ENCODE measurements around the gene PTPRE. TPM values are rescaled to one million over a fixed set of nuclear protein-coding genes. Genes with fewer than 3 reads are reported as not detected.
A peak's percentile ranks its signal among the peaks of the same experiment; 100 is the strongest.

Gene PTPRE
- polyA plus RNA-seq, 1 donor (not counting 4 experiments of a cell fraction or from before 2014, with no cell fraction given), result 15.1 TPM

DNA sequence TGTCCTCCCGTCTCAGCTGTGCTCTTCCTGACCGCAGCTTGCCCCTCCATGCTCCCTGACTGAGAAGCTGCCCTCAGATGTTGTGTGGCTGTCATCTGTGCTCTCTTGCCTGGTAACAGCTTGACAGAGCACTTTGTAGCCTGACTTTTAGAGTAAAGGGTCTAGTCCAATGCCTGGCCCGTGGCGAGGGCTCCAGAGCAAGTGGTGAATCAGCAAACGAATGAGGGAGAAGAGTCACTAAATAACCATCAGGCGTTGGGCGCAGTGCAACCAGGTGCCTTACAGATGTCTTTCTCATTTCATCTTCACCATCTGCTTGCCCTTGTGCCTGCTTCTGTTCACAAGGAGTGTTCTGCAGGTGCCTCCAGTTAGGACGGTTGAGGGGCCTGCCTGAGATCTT is 173.7 kb downstream of the PTPRE start:
- Histone ChIP-seq H4K20me1 (ENCODE audit: control insufficient read depth, extremely low read depth, insufficient read depth, low read length) (peaks cover 5% of the 10 kb centered on the region), H3K9ac (ENCODE audit: control insufficient read depth, extremely low read depth, insufficient read depth, low read length) (no peak overlapping the region), H3K79me2 (ENCODE audit: control insufficient read depth, insufficient read depth, low read length) (no peaks in the 10 kb centered on the region), H3K4me3 (ENCODE audit: control insufficient read depth in 2 of 3, extremely low read depth in 1 of 3, insufficient read depth in 2 of 3, low read depth in 1 of 3, low read length in 3 of 3) (no peak overlapping the region), H3K4me1 (ENCODE audit: control insufficient read depth, extremely low read depth, insufficient read depth, low read length) (no peaks in the 10 kb centered on the region), H3K27ac (ENCODE audit: control insufficient read depth, insufficient read depth, low read length) (no peak overlapping the region), H3K9me1 (ENCODE audit: control insufficient read depth, extremely low read depth, insufficient read depth, low read length) (no peaks in the 10 kb centered on the region), H3K27me3 (ENCODE audit: control insufficient read depth, extremely low read depth, insufficient read depth, low read length) (no peaks in the 10 kb centered on the region), H3K9me3 (ENCODE audit: control insufficient read depth, low read depth, low read length) (no peaks in the 10 kb centered on the region), H3K4me2 (ENCODE audit: control insufficient read depth, extremely low read depth, insufficient read depth, low read depth, low read length) (no peak overlapping the region), H3K36me3 (ENCODE audit: control insufficient read depth in 2 of 2, extremely low read depth in 1 of 2, insufficient read depth in 2 of 2, low read length in 2 of 2) (peaks cover 31 to 44% of the 10 kb centered on the region in 2 experiments), H2AFZ (ENCODE audit: control insufficient read depth, low read length) (no peak overlapping the region)
- TF ChIP-seq EZH2 (IDR thresholded peaks at IDR 0.05; ENCODE audit: low read length), result no peak
- TF ChIP-seq, protein P1, sequence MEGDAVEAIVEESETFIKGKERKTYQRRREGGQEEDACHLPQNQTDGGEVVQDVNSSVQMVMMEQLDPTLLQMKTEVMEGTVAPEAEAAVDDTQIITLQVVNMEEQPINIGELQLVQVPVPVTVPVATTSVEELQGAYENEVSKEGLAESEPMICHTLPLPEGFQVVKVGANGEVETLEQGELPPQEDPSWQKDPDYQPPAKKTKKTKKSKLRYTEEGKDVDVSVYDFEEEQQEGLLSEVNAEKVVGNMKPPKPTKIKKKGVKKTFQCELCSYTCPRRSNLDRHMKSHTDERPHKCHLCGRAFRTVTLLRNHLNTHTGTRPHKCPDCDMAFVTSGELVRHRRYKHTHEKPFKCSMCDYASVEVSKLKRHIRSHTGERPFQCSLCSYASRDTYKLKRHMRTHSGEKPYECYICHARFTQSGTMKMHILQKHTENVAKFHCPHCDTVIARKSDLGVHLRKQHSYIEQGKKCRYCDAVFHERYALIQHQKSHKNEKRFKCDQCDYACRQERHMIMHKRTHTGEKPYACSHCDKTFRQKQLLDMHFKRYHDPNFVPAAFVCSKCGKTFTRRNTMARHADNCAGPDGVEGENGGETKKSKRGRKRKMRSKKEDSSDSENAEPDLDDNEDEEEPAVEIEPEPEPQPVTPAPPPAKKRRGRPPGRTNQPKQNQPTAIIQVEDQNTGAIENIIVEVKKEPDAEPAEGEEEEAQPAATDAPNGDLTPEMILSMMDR (optimal IDR thresholded peaks at IDR 0.05 in 1 of 3, IDR thresholded peaks at IDR 0.05 in 1 of 3, conservative IDR thresholded peaks at IDR 0.05 in 1 of 3; ENCODE audit: extremely low read depth in 1 of 3, insufficient read depth in 2 of 3, low read length in 3 of 3), result no peak
- dilution Hi-C loops (cut with MboI; ENCODE audit: extremely low pct_ligation_motif_present, low sequenced_read_pairs), result no loop called here
- DNase-seq (ENCODE audit: low read depth, low spot score), result no peak
- FAIRE-seq, result no peak

DNA sequence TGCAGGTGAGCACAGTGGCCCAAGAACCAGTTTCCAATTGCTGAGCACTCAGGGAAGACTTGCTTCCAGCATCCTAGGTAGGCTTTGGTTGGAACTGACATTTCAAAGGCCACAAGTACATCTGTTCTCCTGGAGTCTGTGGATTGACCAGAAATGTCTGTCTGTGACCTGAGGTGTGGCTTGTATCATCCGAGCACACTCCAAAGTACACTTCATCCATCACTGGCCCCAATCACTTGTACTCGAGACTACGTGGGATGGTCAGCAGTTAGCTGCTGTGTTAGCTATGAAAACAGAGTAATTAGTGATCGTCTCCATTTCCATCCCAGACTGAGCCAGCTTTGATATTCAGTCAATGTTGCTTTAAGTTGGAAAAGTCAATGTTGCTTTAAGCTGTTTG is 174.3 kb downstream of the PTPRE start:
- TF ChIP-seq, protein P1 (optimal IDR thresholded peaks at IDR 0.05 in 1 of 3, IDR thresholded peaks at IDR 0.05 in 1 of 3, conservative IDR thresholded peaks at IDR 0.05 in 1 of 3; ENCODE audit: extremely low read depth in 1 of 3, insufficient read depth in 2 of 3, low read length in 3 of 3), result no peak
- TF ChIP-seq EZH2 (IDR thresholded peaks at IDR 0.05; ENCODE audit: low read length), result no peak
- H3K36me3 ChIP-seq (ENCODE audit: control insufficient read depth in 2 of 2, extremely low read depth in 1 of 2, insufficient read depth in 2 of 2, low read length in 2 of 2), result peaks cover 32 to 44% of the 10 kb centered on the region in 2 experiments
- H3K9ac ChIP-seq (ENCODE audit: control insufficient read depth, extremely low read depth, insufficient read depth, low read length), result no peak overlapping the region
- no peak overlapping the region for H3K4me3 ChIP-seq (ENCODE audit: control insufficient read depth in 2 of 3, extremely low read depth in 1 of 3, insufficient read depth in 2 of 3, low read depth in 1 of 3, low read length in 3 of 3)
- H3K4me1 ChIP-seq (ENCODE audit: control insufficient read depth, extremely low read depth, insufficient read depth, low read length), result peaks cover 2% of the 10 kb centered on the region
- H3K27me3 ChIP-seq (ENCODE audit: control insufficient read depth, extremely low read depth, insufficient read depth, low read length), result no peaks in the 10 kb centered on the region
- H3K27ac ChIP-seq (ENCODE audit: control insufficient read depth, insufficient read depth, low read length), result no peak overlapping the region
- no peak for DNase-seq (ENCODE audit: low read depth, low spot score)
- H4K20me1 ChIP-seq (ENCODE audit: control insufficient read depth, extremely low read depth, insufficient read depth, low read length), result peaks cover 5% of the 10 kb centered on the region
- H3K9me3 ChIP-seq (ENCODE audit: control insufficient read depth, low read depth, low read length), result no peaks in the 10 kb centered on the region
- dilution Hi-C loops (cut with MboI; ENCODE audit: extremely low pct_ligation_motif_present, low sequenced_read_pairs), result no loop called here
- no peak overlapping the region for H3K4me2 ChIP-seq (ENCODE audit: control insufficient read depth, extremely low read depth, insufficient read depth, low read depth, low read length)
- no peaks in the 10 kb centered on the region for H3K9me1 ChIP-seq (ENCODE audit: control insufficient read depth, extremely low read depth, insufficient read depth, low read length)
- H3K79me2 ChIP-seq (ENCODE audit: control insufficient read depth, insufficient read depth, low read length), result no peaks in the 10 kb centered on the region
- H2AFZ ChIP-seq (ENCODE audit: control insufficient read depth, low read length), result no peak overlapping the region
- peak; percentile 68 for FAIRE-seq

All from keratinocyte (primary cell).